OCI-LY3 (cell line): Measurements from ENCODE around the gene CD101.

ENCODE experiments used
- EZH2phosphoT487 ChIP-seq: fragments of 200-600 bp; shearing (Covaris generic); IDR thresholded peaks from 2 replicates; pipeline ENCODE4 v1.6.1; 2018; ENCODE audit warnings: antibody characterized with exemption, mixed run types, low read depth
- TF ChIP-seq, protein P1 (sequence below): fragments of 200-600, 300-600 bp; sonication (generic); IDR thresholded peaks from 2 replicates; pipeline ENCODE4 v1.5.1; 2014; ENCODE audit warnings: antibody characterized with exemption, low read length, low read depth

DNA sequence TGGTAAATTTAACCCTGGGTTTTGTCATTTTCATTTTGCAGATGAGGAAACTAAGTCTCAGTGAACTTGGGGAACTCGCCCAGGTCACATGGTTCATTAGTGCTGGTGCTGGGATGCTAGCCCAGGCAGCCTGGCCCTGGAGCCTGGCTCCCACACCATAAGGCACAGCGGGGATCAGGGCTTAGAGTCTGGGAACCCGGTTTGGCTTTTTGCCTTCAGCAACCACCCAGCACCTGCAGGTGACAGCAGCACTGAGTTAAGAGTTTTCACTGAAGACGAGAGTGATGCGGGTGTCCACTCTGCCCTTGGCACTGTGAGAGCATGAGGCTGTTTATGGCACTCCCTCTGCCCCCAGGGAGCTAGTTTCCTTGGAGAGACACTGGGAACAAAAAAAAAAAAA, 18.4 kb upstream of the CD101 start:
- TF ChIP-seq, protein P1, sequence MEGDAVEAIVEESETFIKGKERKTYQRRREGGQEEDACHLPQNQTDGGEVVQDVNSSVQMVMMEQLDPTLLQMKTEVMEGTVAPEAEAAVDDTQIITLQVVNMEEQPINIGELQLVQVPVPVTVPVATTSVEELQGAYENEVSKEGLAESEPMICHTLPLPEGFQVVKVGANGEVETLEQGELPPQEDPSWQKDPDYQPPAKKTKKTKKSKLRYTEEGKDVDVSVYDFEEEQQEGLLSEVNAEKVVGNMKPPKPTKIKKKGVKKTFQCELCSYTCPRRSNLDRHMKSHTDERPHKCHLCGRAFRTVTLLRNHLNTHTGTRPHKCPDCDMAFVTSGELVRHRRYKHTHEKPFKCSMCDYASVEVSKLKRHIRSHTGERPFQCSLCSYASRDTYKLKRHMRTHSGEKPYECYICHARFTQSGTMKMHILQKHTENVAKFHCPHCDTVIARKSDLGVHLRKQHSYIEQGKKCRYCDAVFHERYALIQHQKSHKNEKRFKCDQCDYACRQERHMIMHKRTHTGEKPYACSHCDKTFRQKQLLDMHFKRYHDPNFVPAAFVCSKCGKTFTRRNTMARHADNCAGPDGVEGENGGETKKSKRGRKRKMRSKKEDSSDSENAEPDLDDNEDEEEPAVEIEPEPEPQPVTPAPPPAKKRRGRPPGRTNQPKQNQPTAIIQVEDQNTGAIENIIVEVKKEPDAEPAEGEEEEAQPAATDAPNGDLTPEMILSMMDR = no peak
- no peak for TF ChIP-seq EZH2phosphoT487
